CD4-positive, alpha-beta T cell (primary cell): ENCODE measurements around the gene ASB6. TPM values are rescaled to one million over a fixed set of nuclear protein-coding genes. Genes with fewer than 3 reads are reported as not detected.

Experiments
- ATAC-seq: fragments of 200-7000 bp; cut with Tn5 transposase; one replicate; pipeline ENCODE4 v1.10.0; 2022; ENCODE audit warnings: mild to moderate bottlenecking; ENCODE audit not compliant: poor library complexity
- CTCF ChIA-PET: fragments of 350-600 bp; sonication (Branson Sonifier 250); formaldehyde crosslinking; loops from one replicate; lab custom pipeline; 2021; ENCODE audit warnings: antibody characterized with exemption, inconsistent platforms; lab: Charles Lee
- POLR2A ChIA-PET: fragments of 350-600 bp; sonication (Branson Sonifier 250); formaldehyde crosslinking; loops from one replicate; lab custom pipeline; 2021; ENCODE audit warnings: antibody characterized with exemption, inconsistent platforms; lab: Charles Lee
- DNase-seq, 14 experiments: peaks; one replicate each; pipeline ENCODE4 v3.0.0-alpha.2; 2013 to 2020; ENCODE audit warnings: mixed read lengths in 2 of 14
- H3K27ac ChIP-seq, 2 donors: one replicate each; pipeline versions ENCODE4 v1.5.1 to v1.7.0; 2013; ENCODE audit warnings: low read length in 2 of 2, low read depth in 1 of 2, mild to moderate bottlenecking in 1 of 2
- H3K27me3 ChIP-seq, 2 experiments: 1 replicate in 1 of 2; 2 replicates in 1 of 2; pipeline versions ENCODE4 v1.6.1 to v1.7.0; 2013; ENCODE audit warnings: low read length in 2 of 2, control low read depth in 1 of 2, mild to moderate bottlenecking in 1 of 2, moderate library complexity in 1 of 2; ENCODE audit not compliant: insufficient read depth in 2 of 2, control insufficient read depth in 1 of 2
- H3K36me3 ChIP-seq: one replicate; pipeline ENCODE4 v1.6.1; 2013; ENCODE audit warnings: low read length, control low read depth; ENCODE audit not compliant: insufficient read depth
- H3K4me1 ChIP-seq: one replicate; pipeline ENCODE4 v1.6.1; 2013; ENCODE audit warnings: low read length, control low read depth; ENCODE audit not compliant: insufficient read depth
- H3K4me3 ChIP-seq: one replicate; pipeline ENCODE4 v1.5.1; 2013; ENCODE audit warnings: mild to moderate bottlenecking, low read length, moderate library complexity
- H3K9me3 ChIP-seq, 2 experiments: 1 replicate in 1 of 2; 2 replicates in 1 of 2; pipeline versions ENCODE4 v1.6.1 to v1.7.0; 2013; ENCODE audit warnings: low read length in 2 of 2, mild to moderate bottlenecking in 2 of 2, control low read depth in 1 of 2, moderate library complexity in 1 of 2; ENCODE audit not compliant: control insufficient read depth in 1 of 2, insufficient read depth in 1 of 2
- H3K27ac Mint-ChIP-seq: one replicate; pipeline ENCODE4 v1.8.0; 2020; ENCODE audit warnings: mixed read lengths
- H3K27me3 Mint-ChIP-seq: one replicate; pipeline ENCODE4 v1.8.0; 2021; ENCODE audit warnings: mixed read lengths
- H3K36me3 Mint-ChIP-seq: one replicate; pipeline ENCODE4 v1.8.0; 2021; ENCODE audit warnings: low read depth, mixed read lengths
- H3K4me1 Mint-ChIP-seq: one replicate; pipeline ENCODE4 v1.8.0; 2021; ENCODE audit warnings: low read depth, mixed read lengths
- H3K4me3 Mint-ChIP-seq: one replicate; pipeline ENCODE4 v1.8.0; 2020; ENCODE audit warnings: mild to moderate bottlenecking, mixed read lengths
- H3K9me3 Mint-ChIP-seq: one replicate; pipeline ENCODE4 v1.8.0; 2020; ENCODE audit warnings: mixed read lengths
- intact Hi-C, 2 experiments: fragments of 100-400 bp; cut with DNase I in 1 of 2; cut with micrococcal nuclease in 1 of 2; formaldehyde crosslinking; loops; one replicate each; pipeline versions ENCODE4 v1.15.1 to v1.9.0; 2023 to 2025; cut with DNase I, micrococcal nuclease
- total RNA-seq, 174 experiments: library from RNA in 2 of 174; stranded (reverse) in 2 of 174; gene quantifications; one replicate each; pipeline ENCODE4 v1.2.3 and lab custom pipeline; 2021 to 2026
- TF ChIP-seq, protein P1 (sequence below): fragments of 200-600 bp; IDR thresholded peaks from one replicate; pipeline ENCODE4 v1.8.0; 2022; ENCODE audit warnings: antibody characterized with exemption, mild to moderate bottlenecking

The ASB6 gene
- total RNA-seq, 2 experiments from 2014 or later = 28.5 to 29.3 TPM

DNA sequence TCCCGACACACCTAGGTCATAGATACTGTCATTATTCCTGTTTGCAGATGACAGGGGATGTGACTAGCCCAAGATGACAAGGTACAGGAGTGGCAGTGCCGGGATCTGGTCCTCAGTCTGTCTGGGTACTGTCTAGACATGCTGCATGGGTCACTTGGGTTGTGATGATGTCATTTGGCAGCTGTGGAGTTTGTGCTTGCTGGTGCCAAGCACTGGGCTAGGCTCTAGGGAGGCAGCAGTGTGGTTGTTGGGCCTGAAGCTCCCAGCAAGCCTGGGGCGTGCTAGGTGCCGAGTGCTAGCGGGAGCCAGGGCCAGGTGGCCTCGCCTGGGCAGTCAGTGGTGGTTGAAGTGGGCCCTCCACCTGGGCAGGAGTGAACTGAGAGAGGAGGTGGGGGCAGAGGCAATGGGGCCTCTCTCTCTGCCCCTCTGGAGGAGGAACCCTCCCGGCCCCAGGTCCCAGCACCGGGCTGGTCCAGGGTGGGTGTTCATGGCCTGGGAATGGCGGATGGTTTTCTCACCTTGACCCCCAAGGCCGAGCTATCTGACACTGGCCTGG is 8.8 kb upstream of the ASB6 start:
- Histone ChIP-seq H3K27ac (no peak overlapping the region), H3K4me1 (no peaks in the 10 kb centered on the region), H3K9me3 (peaks cover 0 to 3% of the 10 kb centered on the region in 2 experiments), H3K36me3 (no peaks in the 10 kb centered on the region), H3K27me3 (no peaks in the 10 kb centered on the region), H3K4me3 (no peak overlapping the region)
- H3K4me3 Mint-ChIP-seq = no peak overlapping the region
- TF ChIP-seq, protein P1, sequence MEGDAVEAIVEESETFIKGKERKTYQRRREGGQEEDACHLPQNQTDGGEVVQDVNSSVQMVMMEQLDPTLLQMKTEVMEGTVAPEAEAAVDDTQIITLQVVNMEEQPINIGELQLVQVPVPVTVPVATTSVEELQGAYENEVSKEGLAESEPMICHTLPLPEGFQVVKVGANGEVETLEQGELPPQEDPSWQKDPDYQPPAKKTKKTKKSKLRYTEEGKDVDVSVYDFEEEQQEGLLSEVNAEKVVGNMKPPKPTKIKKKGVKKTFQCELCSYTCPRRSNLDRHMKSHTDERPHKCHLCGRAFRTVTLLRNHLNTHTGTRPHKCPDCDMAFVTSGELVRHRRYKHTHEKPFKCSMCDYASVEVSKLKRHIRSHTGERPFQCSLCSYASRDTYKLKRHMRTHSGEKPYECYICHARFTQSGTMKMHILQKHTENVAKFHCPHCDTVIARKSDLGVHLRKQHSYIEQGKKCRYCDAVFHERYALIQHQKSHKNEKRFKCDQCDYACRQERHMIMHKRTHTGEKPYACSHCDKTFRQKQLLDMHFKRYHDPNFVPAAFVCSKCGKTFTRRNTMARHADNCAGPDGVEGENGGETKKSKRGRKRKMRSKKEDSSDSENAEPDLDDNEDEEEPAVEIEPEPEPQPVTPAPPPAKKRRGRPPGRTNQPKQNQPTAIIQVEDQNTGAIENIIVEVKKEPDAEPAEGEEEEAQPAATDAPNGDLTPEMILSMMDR = no peak
- no peaks in the 10 kb centered on the region for H3K4me1 Mint-ChIP-seq
- ATAC-seq = no peak
- H3K36me3 Mint-ChIP-seq = no peaks in the 10 kb centered on the region
- POLR2A ChIA-PET = no interaction called here
- no peak overlapping the region for H3K27ac Mint-ChIP-seq
- DNase-seq = no peak
- H3K9me3 Mint-ChIP-seq = no peaks in the 10 kb centered on the region
- intact Hi-C loops = no loop called here
- H3K27me3 Mint-ChIP-seq = no peaks in the 10 kb centered on the region
- CTCF ChIA-PET = no interaction called here

DNA sequence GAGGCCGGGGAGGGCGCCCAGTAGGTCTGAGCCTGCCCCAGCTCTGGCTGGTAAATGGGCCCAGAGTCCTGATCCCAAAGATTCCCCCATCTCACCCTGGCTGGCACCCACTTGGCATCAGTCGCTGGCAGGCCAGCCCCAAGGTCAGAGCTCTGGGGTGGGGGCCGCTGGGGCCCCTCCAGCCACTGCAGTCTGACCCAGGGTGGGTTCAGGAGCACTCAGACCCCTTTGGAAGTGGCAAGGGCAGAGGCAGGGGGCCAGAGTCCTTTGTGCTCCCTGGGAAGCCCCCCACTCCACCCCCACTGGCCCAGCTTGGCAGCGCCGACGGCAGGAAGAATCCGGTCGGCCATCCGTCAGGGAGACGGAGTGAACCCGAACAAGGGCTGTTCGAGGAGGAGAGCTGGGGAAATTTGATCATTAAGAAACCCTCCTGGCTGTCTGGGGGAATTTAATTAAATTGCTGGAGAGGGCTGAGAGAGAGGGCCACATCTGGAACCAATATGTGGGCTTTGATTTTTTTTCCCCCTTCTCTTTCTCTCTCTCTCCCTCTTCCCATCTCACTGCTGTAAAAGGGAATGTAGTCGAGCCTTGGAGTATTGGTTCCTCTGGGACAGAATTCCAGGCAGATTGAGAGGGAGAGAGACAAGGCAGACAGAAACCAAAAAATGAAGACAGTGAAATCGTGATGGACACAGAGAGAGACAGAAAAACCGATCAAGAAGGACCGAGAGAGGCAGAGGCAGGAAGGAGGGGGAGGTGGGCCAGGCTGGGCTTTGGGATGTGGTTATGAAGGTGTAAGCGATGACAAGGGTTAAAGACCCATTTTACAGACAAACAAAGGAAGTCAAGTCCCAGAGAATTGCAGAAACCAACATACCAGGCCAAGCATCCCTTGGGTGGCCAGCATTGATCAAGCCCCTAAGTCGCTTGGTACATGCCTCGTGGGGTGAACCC is 8.1 kb upstream of the ASB6 start:
- no peak overlapping the region for H3K27ac Mint-ChIP-seq
- CTCF ChIA-PET = no interaction called here

DNA sequence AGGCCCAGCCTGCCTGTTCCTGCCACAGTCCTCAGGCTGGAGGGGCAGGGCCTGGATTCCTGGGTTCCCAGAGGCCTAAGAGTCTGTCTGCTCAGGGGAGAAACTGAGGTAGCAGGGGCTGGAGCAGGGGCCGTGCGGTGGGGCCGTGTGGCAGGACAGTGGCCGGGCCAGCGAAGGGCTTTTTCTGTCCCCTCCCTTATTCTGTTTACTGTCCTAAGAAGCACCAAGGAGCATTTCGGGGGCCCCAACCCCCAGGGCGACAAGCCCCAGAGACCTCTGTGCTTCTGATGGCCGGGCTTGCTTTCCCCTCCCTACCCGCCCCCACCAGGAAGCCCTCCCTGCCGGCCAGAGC is 6.8 kb upstream of the ASB6 start:
- POLR2A ChIA-PET = no interaction called here

More for the DNA sequence above, 8.1 kb upstream of the ASB6 start:
- intact Hi-C loops = loop anchor here in 1 of 2 experiments (10.0 kb wide), 1 partner anchor 1715 kb away; the partner anchor contains the start of genes DPM2 and PIP5KL1
- Histone ChIP-seq H3K4me1 (no peaks in the 10 kb centered on the region), H3K9me3 (peaks cover 0 to 3% of the 10 kb centered on the region in 2 experiments), H3K27ac (no peak overlapping the region), H3K27me3 (no peaks in the 10 kb centered on the region), H3K36me3 (no peaks in the 10 kb centered on the region), H3K4me3 (no peak overlapping the region)
- Mint-ChIP-seq H3K4me3 (no peak overlapping the region), H3K36me3 (no peaks in the 10 kb centered on the region), H3K9me3 (no peaks in the 10 kb centered on the region), H3K27me3 (no peaks in the 10 kb centered on the region), H3K4me1 (no peaks in the 10 kb centered on the region)
- TF ChIP-seq, protein P1 = no peak
- DNase-seq = no peak
- POLR2A ChIA-PET = no interaction called here
- no peak for ATAC-seq

More for the DNA sequence above, 6.8 kb upstream of the ASB6 start:
- Mint-ChIP-seq H3K27ac (no peak overlapping the region), H3K36me3 (no peaks in the 10 kb centered on the region), H3K27me3 (no peaks in the 10 kb centered on the region), H3K4me1 (no peaks in the 10 kb centered on the region), H3K4me3 (no peak overlapping the region), H3K9me3 (no peaks in the 10 kb centered on the region)
- DNase-seq (no peak), ATAC-seq (no peak)
- intact Hi-C loops = loop anchor here in 1 of 2 experiments (10.0 kb wide), 1 partner anchor 1714 kb away; the partner anchor contains the start of genes DPM2 and PIP5KL1
- Histone ChIP-seq H3K27ac (no peak overlapping the region), H3K4me3 (no peak overlapping the region), H3K36me3 (no peaks in the 10 kb centered on the region), H3K27me3 (no peaks in the 10 kb centered on the region), H3K9me3 (peaks cover 0 to 3% of the 10 kb centered on the region in 2 experiments), H3K4me1 (no peaks in the 10 kb centered on the region)
- CTCF ChIA-PET = no interaction called here
- TF ChIP-seq, protein P1 = no peak
